PC-9 (cell line): Measurements from ENCODE around the gene PRDM12. TPM values are rescaled to one million over a fixed set of nuclear protein-coding genes. Genes with fewer than 3 reads are reported as not detected.
A peak's percentile ranks its signal among the peaks of the same experiment; 100 is the strongest.

Experiments used
- BruUV-seq: library from RNA; stranded (reverse); fragments of 400-500 nt; replicated peaks from 2 replicates; lab custom pipeline; 2021; lab: Mats Ljungman, UMichigan
- CTCF ChIA-PET: fragments of 300-600 bp; sonication (Branson Sonifier 250); formaldehyde crosslinking; loops from one replicate; lab custom pipeline; 2022; ENCODE audit warnings: antibody characterized with exemption; lab: Charles Lee
- POLR2A ChIA-PET: fragments of 300-600 bp; sonication (Branson Sonifier 250); formaldehyde crosslinking; loops from one replicate; lab custom pipeline; 2022; ENCODE audit warnings: antibody characterized with exemption; ENCODE audit not compliant: unreplicated experiment; lab: Charles Lee
- DNase-seq, 2 experiments: peaks; one replicate each; pipeline versions ENCODE4 v3.0.0 to v3.0.0-alpha.2; 2015 to 2022; ENCODE audit warnings: mixed read lengths in 1 of 2
- H2AFZ ChIP-seq: fragments of 200-600 bp; sonication (generic); 2 replicates; pipeline ENCODE4 v1.8.1; 2017; ENCODE audit warnings: antibody characterized with exemption
- H3F3A ChIP-seq: fragments of 200-600 bp; sonication (generic); 2 replicates; pipeline ENCODE4 v1.8.1; 2017; ENCODE audit warnings: antibody characterized with exemption, mild to moderate bottlenecking, low read depth; ENCODE audit not compliant: insufficient read depth
- H3K27ac ChIP-seq: fragments of 200-600 bp; sonication (generic); 2 replicates; pipeline ENCODE4 v1.6.1; 2016; ENCODE audit warnings: mixed run types
- H3K27me3 ChIP-seq: fragments of 200-600 bp; sonication (generic); 2 replicates; pipeline ENCODE4 v1.6.1; 2016; ENCODE audit warnings: low read depth, mixed run types; ENCODE audit not compliant: insufficient read depth
- H3K36me3 ChIP-seq: fragments of 200-600 bp; sonication (generic); 2 replicates; pipeline ENCODE4 v1.6.1; 2016; ENCODE audit warnings: low read depth, mixed run types
- H3K4me1 ChIP-seq: fragments of 200-600 bp; sonication (generic); replicated peaks from 2 replicates; pipeline ENCODE4 v1.6.1; 2016; ENCODE audit warnings: mixed run types; ENCODE audit not compliant: insufficient read depth
- H3K4me2 ChIP-seq: fragments of 200-600 bp; sonication (generic); 2 replicates; pipeline ENCODE4 v1.6.1; 2017; ENCODE audit warnings: mixed run types
- H3K4me3 ChIP-seq: fragments of 200-600 bp; sonication (generic); 2 replicates; pipeline ENCODE4 v1.6.1; 2016; ENCODE audit warnings: mixed run types
- H3K79me2 ChIP-seq: fragments of 200-600 bp; sonication (generic); 2 replicates; pipeline ENCODE4 v1.6.1; 2017; ENCODE audit warnings: low read depth, mixed run types
- H3K9me2 ChIP-seq: fragments of 200-600 bp; sonication (generic); 2 replicates; pipeline ENCODE4 v1.8.1; 2017; ENCODE audit warnings: mild to moderate bottlenecking; ENCODE audit not compliant: insufficient read depth
- H3K9me3 ChIP-seq: fragments of 200-600 bp; sonication (generic); 2 replicates; pipeline ENCODE4 v1.8.1; 2016; ENCODE audit warnings: low read depth; ENCODE audit not compliant: insufficient read depth
- H4K20me1 ChIP-seq: fragments of 200-600 bp; sonication (generic); 2 replicates; pipeline ENCODE4 v1.8.1; 2017; ENCODE audit not compliant: insufficient read depth
- CTCF ChIP-seq: fragments of 200-600 bp; sonication (generic); conservative IDR thresholded peaks from 2 replicates; pipeline ENCODE4 v1.6.1; 2017; ENCODE audit warnings: mixed run types, antibody characterized with exemption, mild to moderate bottlenecking, moderate library complexity
- EZH2 ChIP-seq: fragments of 200-600 bp; sonication (generic); IDR thresholded peaks from 2 replicates; pipeline ENCODE4 v1.8.0; 2017; ENCODE audit warnings: antibody characterized with exemption, low read depth
- intact Hi-C: fragments of 100-400 bp; cut with micrococcal nuclease; formaldehyde crosslinking; loops from one replicate; pipeline ENCODE4 v1.10.0; 2022; ENCODE audit not compliant: unreplicated experiment
- total RNA-seq: library from RNA; stranded (reverse); gene quantifications from 2 replicates; pipeline ENCODE4 v1.2.3, GENCODE V29; 2021

The PRDM12 gene
- total RNA-seq, 1 experiment from 2014 or later: 0.46 TPM

- ChIA-PET POLR2A (interaction anchor here (0.5 to 0.9 kb wide), 7 partner anchors 8 to 412 kb away, joined by 3 to 16 read pairs (median 4); no protein-coding TSS in a partner anchor), CTCF (interaction anchor here (0.6 to 1.1 kb wide), 5 partner anchors 8 to 248 kb away, joined by 3 to 16 read pairs (median 4); no protein-coding TSS in a partner anchor)
- Histone ChIP-seq H3K36me3 (peaks cover 17% of the 10 kb centered on the region), H3K79me2 (peaks cover 41% of the 10 kb centered on the region), H3K4me3 (peak within 1 kb of the TSS; percentile 88), H3K9me3 (no peaks in the 10 kb centered on the region), H3F3A (peaks cover 15% of the 10 kb centered on the region; the same call in 1 of the 2 replicates), H3K27ac (no peak within 1 kb of the TSS), H2AFZ (peak within 1 kb of the TSS; percentile 98), H3K4me1 (peaks cover 22% of the 10 kb centered on the region), H3K9me2 (no peaks in the 10 kb centered on the region), H3K27me3 (no peaks in the 10 kb centered on the region), H3K4me2 (peak within 1 kb of the TSS; percentile 74), H4K20me1 (peaks cover 17% of the 10 kb centered on the region)
- TF ChIP-seq EZH2 (no peak), CTCF (no peak)
- intact Hi-C loops: no loop called here
- BruUV-seq: TSS peak; percentile 45
- DNase-seq: peak; percentile 90 to 95
Measured at GRCh38 chr9:130693426-130694191, 29.2 kb downstream of the PRDM12 start, which contains the start of gene EXOSC2. Gene EXOSC2, plus strand, starts transcription at chr9:130693780. Its CDS starts 12 bp downstream, at chr9:130693792.

GRCh38 chr9:130694205-130694604, 29.8 kb downstream of the PRDM12 start:
- no peaks in the 10 kb centered on the region for H3K9me2 ChIP-seq
- H3K4me1 ChIP-seq: peaks cover 20% of the 10 kb centered on the region
- H4K20me1 ChIP-seq: peaks cover 22% of the 10 kb centered on the region
- intact Hi-C loops: no loop called here
- H3F3A ChIP-seq: peaks cover 14% of the 10 kb centered on the region; the same call in 1 of the 2 replicates
- H3K36me3 ChIP-seq: peaks cover 21% of the 10 kb centered on the region
- CTCF ChIA-PET: interaction anchor here (0.6 to 1.1 kb wide), 4 partner anchors 12 to 331 kb away, joined by 3 to 16 read pairs (median 4); no protein-coding TSS in a partner anchor
- peak overlapping the region; percentile 86 for H2AFZ ChIP-seq
- no peak for DNase-seq
- no peaks in the 10 kb centered on the region for H3K27me3 ChIP-seq
- H3K27ac ChIP-seq: no peak overlapping the region
- TF ChIP-seq CTCF (no peak), EZH2 (no peak)
- POLR2A ChIA-PET: interaction anchor here (0.5 to 0.7 kb wide), 4 partner anchors 9 to 841 kb away, joined by 3 to 16 read pairs (median 10); no protein-coding TSS in a partner anchor
- BruUV-seq: no TSS peak
- H3K9me3 ChIP-seq: no peaks in the 10 kb centered on the region
- peak overlapping the region; percentile 88 for H3K4me3 ChIP-seq
- H3K4me2 ChIP-seq: peak overlapping the region; percentile 74
- peaks cover 45% of the 10 kb centered on the region for H3K79me2 ChIP-seq

- Histone ChIP-seq H3K27ac (no peak overlapping the region), H3K4me2 (no peak overlapping the region), H4K20me1 (peaks cover 26% of the 10 kb centered on the region), H3K4me3 (no peak overlapping the region), H3K36me3 (peaks cover 25% of the 10 kb centered on the region), H3K79me2 (peaks cover 45% of the 10 kb centered on the region), H3K9me3 (no peaks in the 10 kb centered on the region), H2AFZ (no peak overlapping the region), H3K4me1 (peaks cover 11% of the 10 kb centered on the region), H3K27me3 (no peaks in the 10 kb centered on the region), H3F3A (peaks cover 10% of the 10 kb centered on the region; the same call in 1 of the 2 replicates), H3K9me2 (no peaks in the 10 kb centered on the region)
- TF ChIP-seq EZH2: no peak
- TF ChIP-seq CTCF: no peak
- ChIA-PET CTCF (no interaction called here), POLR2A (no interaction called here)
- no TSS peak for BruUV-seq
- intact Hi-C loops: no loop called here
- no peak for DNase-seq
Measured at GRCh38 chr9:130696139-130696650, 31.8 kb downstream of the PRDM12 start.
